Measurements from ENCODE around the gene BRIP1. TPM values are rescaled to one million over a fixed set of nuclear protein-coding genes. Genes with fewer than 3 reads are reported as not detected.
A peak's percentile ranks its signal among the peaks of the same experiment; 100 is the strongest.

Gene BRIP1
- under 1 TPM; 0.13 to 0.42 (median 0.31) TPM for total RNA-seq

DNA sequence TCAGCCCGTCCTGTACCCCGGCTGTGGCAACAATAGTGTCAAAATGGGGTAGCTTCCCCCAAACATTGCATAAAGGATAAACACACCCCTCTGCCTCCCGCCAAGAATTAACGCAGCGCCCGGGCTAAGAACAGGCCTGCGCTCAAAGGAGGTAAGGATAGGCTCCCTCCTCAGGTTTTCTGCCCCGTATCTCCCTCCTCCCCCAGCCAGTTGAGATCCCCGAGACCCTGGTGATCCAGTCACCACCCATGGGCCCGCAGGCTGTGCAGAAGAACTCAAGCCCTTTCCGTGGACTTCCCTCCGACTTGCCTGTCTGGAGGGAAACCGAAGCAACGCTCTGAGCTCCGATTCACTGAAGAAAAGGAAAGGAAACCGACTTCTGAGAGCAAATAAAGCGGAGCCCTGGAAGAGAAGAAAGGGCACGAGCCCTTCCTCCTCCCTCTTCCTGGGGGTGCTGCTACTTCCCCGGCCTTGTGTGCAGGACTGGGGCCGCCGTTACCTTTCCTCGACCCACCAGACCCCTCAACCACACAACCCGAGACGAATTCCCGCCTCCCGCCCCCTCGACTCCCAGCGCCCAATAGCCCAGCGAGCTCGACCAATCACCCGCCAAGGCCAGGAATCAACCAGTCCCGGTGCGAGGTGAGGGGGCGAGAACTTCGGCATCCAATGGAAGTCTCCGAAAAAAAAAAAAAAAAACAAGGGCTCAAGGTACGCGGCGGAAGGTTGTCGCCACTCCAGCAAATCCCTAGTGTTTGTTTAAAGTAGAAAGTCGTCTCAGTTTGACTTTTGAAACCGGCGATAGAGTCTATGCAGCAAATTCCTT lies at the start of gene BRIP1:
TSS of gene BRIP1 (minus strand) at position 554 of the 826 bp plus-strand sequence. CDS start 1,989 bp downstream, outside the sequence.
- H3K36me3 ChIP-seq, result peaks cover 0 to 14% (median 10%) of the 10 kb centered on the region in 4 donors
- TF ChIP-seq, protein P1, sequence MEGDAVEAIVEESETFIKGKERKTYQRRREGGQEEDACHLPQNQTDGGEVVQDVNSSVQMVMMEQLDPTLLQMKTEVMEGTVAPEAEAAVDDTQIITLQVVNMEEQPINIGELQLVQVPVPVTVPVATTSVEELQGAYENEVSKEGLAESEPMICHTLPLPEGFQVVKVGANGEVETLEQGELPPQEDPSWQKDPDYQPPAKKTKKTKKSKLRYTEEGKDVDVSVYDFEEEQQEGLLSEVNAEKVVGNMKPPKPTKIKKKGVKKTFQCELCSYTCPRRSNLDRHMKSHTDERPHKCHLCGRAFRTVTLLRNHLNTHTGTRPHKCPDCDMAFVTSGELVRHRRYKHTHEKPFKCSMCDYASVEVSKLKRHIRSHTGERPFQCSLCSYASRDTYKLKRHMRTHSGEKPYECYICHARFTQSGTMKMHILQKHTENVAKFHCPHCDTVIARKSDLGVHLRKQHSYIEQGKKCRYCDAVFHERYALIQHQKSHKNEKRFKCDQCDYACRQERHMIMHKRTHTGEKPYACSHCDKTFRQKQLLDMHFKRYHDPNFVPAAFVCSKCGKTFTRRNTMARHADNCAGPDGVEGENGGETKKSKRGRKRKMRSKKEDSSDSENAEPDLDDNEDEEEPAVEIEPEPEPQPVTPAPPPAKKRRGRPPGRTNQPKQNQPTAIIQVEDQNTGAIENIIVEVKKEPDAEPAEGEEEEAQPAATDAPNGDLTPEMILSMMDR (IDR thresholded peaks at IDR 0.05), result peak in 1 of 3 experiments; percentile 3
- TF ChIP-seq EP300 (IDR thresholded peaks at IDR 0.05) (no peak), POLR2A (IDR thresholded peaks at IDR 0.05; ENCODE audit: low read depth) (no peak), POLR2AphosphoS5 (IDR thresholded peaks at IDR 0.05) (peak; percentile 22 to 52)
- intact Hi-C loops (cut with DNase I), result loop anchor here (5.0 to 10.0 kb wide), 3 partner anchors 64 to 448 kb away; partner anchors contain the start of genes INTS2 and MED13

GRCh38 chr17:61908292-61909037 lies 45.1 kb upstream of the BRIP1 start:
- TF ChIP-seq POLR2AphosphoS5 (IDR thresholded peaks at IDR 0.05), result no peak
- TF ChIP-seq EP300 (IDR thresholded peaks at IDR 0.05), result no peak
- TF ChIP-seq, protein P1 (IDR thresholded peaks at IDR 0.05), result no peak
- TF ChIP-seq POLR2A (IDR thresholded peaks at IDR 0.05; ENCODE audit: low read depth), result no peak
- Histone ChIP-seq H3K4me1 (no peaks in the 10 kb centered on the region), H3K27ac (replicated peaks in 1 of 4) (no peak overlapping the region), H3K27me3 (no peaks in the 10 kb centered on the region), H3K4me3 (no peak overlapping the region), H3K36me3 (peaks cover 14 to 91% (median 67%) of the 10 kb centered on the region in 4 donors), H3K9me3 (no peaks in the 10 kb centered on the region)
- intact Hi-C loops (cut with DNase I), result no loop called here
- WGBS, result 99% methylated on average over 7 of the region's 7 CpGs
- DNase-seq (ENCODE audit: extremely low spot score), result no peak

More for the DNA sequence above, at the start of gene BRIP1:
- DNase-seq (ENCODE audit: extremely low spot score), result peak; percentile 98
- WGBS, result under 1% methylated on average over 38 of the region's 43 CpGs
- Histone ChIP-seq H3K4me1 (peaks cover 4 to 14% (median 11%) of the 10 kb centered on the region in 4 donors), H3K4me3 (peak within 1 kb of the TSS; percentile 73 to 86 (median 74)), H3K9me3 (no peaks in the 10 kb centered on the region), H3K27me3 (no peaks in the 10 kb centered on the region), H3K27ac (replicated peaks in 1 of 4) (peak within 1 kb of the TSS; percentile 77 to 88 (median 80))

DNA sequence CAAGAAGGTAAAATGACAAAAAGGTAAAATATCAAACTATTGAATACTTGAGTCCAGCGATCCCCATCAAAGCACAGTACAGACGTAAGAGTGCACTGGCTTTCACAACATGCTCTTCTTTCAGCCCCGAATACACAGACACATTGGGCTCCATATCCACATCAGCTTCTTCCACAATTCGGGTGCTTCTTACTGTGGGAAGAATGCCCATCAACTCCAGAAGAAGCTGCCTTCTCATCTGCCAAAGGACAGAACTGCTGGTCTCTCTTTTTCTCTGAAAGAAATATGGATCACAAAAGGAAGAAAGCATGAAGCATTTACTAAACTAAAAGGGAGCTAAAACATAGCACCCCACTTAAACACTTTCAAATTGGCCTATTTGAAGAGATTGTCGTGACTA lies 44.0 kb upstream of the BRIP1 start:
- intact Hi-C loops (cut with DNase I), result no loop called here
- no peak overlapping the region for H3K4me3 ChIP-seq
- WGBS, result 95% methylated on average over 5 of the region's 5 CpGs
- peaks cover 14 to 97% (median 67%) of the 10 kb centered on the region in 4 donors for H3K36me3 ChIP-seq
- no peaks in the 10 kb centered on the region for H3K9me3 ChIP-seq
- no peak for TF ChIP-seq EP300 (IDR thresholded peaks at IDR 0.05)
- TF ChIP-seq POLR2A (IDR thresholded peaks at IDR 0.05; ENCODE audit: low read depth), result no peak
- TF ChIP-seq POLR2AphosphoS5 (IDR thresholded peaks at IDR 0.05), result no peak
- TF ChIP-seq, protein P1 (IDR thresholded peaks at IDR 0.05), result no peak
- H3K4me1 ChIP-seq, result no peaks in the 10 kb centered on the region
- no peak overlapping the region for H3K27ac ChIP-seq (replicated peaks in 1 of 4)
- no peak for DNase-seq (ENCODE audit: extremely low spot score)
- H3K27me3 ChIP-seq, result no peaks in the 10 kb centered on the region

DNA sequence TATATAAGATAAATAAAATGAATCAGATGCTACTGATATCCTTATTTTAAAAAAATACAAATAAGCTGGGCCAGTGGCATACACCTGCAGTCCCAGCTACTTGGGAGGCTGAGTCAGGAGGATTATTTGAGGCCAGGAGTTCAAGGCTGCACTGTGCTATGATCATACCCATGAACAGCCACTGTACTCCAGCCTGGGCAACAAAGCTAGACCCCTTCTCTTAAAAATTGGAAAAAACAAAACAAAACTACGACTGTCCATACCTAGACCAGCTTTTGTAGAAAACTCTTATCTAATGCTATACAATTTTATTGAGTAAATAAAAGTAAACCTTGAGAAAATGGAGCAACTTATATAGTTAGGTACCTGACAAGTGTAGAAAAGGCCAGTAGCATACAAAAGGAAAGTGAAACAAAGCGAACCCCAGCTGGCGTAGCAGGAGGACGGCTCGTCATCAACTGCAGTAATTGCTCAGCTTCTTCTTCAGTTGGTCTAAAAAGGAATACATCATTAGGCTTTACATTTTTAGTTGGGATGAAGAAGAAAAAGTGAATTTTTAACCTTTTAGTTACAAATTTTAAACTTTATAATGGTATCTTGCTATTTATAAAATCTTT lies 40.9 kb upstream of the BRIP1 start:
- no peak overlapping the region for H3K4me3 ChIP-seq
- no peaks in the 10 kb centered on the region for H3K4me1 ChIP-seq
- no peaks in the 10 kb centered on the region for H3K27me3 ChIP-seq
- no peak for DNase-seq (ENCODE audit: extremely low spot score)
- H3K9me3 ChIP-seq, result no peaks in the 10 kb centered on the region
- WGBS, result 90% methylated on average over 5 of the region's 5 CpGs
- intact Hi-C loops (cut with DNase I), result no loop called here
- no peak overlapping the region for H3K27ac ChIP-seq (replicated peaks in 1 of 4)
- TF ChIP-seq, protein P1 (IDR thresholded peaks at IDR 0.05), result no peak
- H3K36me3 ChIP-seq, result peaks cover 0 to 96% (median 68%) of the 10 kb centered on the region in 4 donors
